AG04450 (cell line): ENCODE measurements around the gene ABCB9. TPM values are rescaled to one million over a fixed set of nuclear protein-coding genes. Genes with fewer than 3 reads are reported as not detected.

ENCODE experiments used
- CTCF ChIA-PET: fragments of 300-600, 350-600 bp; formaldehyde crosslinking; extraction: SDS; loops from one replicate; lab custom pipeline; 2022; ENCODE audit warnings: antibody characterized with exemption, inconsistent platforms; lab: Charles Lee
- POLR2A ChIA-PET: fragments of 350-600 bp; formaldehyde crosslinking; extraction: SDS; loops from one replicate; lab custom pipeline; 2021; ENCODE audit warnings: antibody characterized with exemption, inconsistent platforms; lab: Yijun Ruan, JAX
- DNase-seq: peaks from one replicate; pipeline ENCODE4 v3.0.0-alpha.2; 2011; ENCODE audit warnings: low read depth, low spot score
- H3K27ac ChIP-seq: one replicate; pipeline ENCODE4 v1.5.1; 2012; ENCODE audit warnings: low read depth, low read length, control low read depth
- H3K27me3 ChIP-seq: one replicate; pipeline ENCODE4 v1.6.0; 2012; ENCODE audit warnings: low read length; ENCODE audit not compliant: control insufficient read depth, insufficient read depth
- H3K4me3 ChIP-seq: 2 replicates; pipeline ENCODE4 v1.5.1; 2011; ENCODE audit warnings: mild to moderate bottlenecking, low read depth, low read length, control low read depth
- H3K9me3 ChIP-seq: 2 replicates; pipeline ENCODE4 v1.5.1; 2012; ENCODE audit warnings: low read length; ENCODE audit not compliant: control insufficient read depth, insufficient read depth
- polyA plus RNA-seq: library from polyadenylated mRNA; depleted of rRNA; stranded (reverse); fragments of >200 nt; gene quantifications from 2 replicates; pipeline ENCODE4 v1.2.3, GENCODE V29; 2011
- TF ChIP-seq, protein P1 (sequence below): IDR thresholded peaks from 2 replicates; pipeline ENCODE4 v1.5.1; 2011; ENCODE audit warnings: low read depth, low read length, control low read depth, inconsistent platforms

The ABCB9 gene
- polyA plus RNA-seq, 1 experiment, result 3.4 TPM

DNA sequence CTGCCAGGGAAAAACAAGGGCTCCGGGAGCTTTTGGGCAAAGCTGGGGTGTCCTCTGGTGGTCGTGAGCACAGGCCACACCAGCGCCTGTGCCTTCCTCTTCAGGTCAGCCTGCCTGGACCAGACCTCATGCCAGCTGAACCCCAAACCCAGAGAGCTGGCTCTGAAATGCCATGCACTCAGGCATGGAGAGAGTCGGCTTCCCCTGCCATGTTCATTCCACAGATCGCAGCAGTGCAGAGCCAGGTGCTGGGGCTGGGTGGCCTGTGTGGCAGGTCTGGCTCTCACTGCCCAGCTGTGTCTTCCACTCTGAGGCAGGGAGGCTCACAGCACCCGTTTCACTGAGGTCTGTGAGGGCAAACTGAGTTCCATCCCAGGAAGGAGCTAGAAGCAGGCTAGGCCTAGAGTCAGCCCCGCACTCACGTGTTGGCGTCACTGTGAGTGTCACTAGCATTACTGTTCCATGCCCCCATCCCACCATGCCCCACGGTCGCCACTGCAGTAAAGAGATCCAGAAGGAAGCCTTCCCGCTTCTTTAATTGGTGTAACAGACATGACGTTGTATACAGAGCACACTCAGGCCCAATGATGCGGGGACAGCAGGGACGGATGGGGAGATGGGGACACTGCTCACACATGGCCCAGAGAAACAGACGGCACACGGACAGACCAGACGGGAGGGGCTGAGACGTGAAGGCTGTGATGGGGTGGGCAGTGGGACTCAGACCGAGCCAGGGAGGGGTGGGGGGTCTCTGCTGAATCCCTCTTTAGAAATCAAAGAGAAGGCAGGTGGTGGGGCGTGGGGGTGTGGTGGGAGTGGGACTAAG, 16.9 kb upstream of the ABCB9 start:
- TF ChIP-seq, protein P1, sequence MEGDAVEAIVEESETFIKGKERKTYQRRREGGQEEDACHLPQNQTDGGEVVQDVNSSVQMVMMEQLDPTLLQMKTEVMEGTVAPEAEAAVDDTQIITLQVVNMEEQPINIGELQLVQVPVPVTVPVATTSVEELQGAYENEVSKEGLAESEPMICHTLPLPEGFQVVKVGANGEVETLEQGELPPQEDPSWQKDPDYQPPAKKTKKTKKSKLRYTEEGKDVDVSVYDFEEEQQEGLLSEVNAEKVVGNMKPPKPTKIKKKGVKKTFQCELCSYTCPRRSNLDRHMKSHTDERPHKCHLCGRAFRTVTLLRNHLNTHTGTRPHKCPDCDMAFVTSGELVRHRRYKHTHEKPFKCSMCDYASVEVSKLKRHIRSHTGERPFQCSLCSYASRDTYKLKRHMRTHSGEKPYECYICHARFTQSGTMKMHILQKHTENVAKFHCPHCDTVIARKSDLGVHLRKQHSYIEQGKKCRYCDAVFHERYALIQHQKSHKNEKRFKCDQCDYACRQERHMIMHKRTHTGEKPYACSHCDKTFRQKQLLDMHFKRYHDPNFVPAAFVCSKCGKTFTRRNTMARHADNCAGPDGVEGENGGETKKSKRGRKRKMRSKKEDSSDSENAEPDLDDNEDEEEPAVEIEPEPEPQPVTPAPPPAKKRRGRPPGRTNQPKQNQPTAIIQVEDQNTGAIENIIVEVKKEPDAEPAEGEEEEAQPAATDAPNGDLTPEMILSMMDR, result no peak
- POLR2A ChIA-PET, result interaction anchor here (0.6 to 1.8 kb wide), 3 partner anchors 64 to 317 kb away, joined by 3 to 6 read pairs (median 5); partner anchors contain the start of gene MPHOSPH9
- Histone ChIP-seq H3K27me3 (no peaks in the 10 kb centered on the region), H3K27ac (peak overlapping the region; percentile 11), H3K9me3 (no peaks in the 10 kb centered on the region; the same call in 1 of the 2 replicates), H3K4me3 (no peak overlapping the region)
- CTCF ChIA-PET, result interaction anchor here (0.5 to 4.9 kb wide), 4 partner anchors 61 to 314 kb away, joined by 3 to 39 read pairs (median 4); no protein-coding TSS in a partner anchor
- DNase-seq, result no peak

DNA sequence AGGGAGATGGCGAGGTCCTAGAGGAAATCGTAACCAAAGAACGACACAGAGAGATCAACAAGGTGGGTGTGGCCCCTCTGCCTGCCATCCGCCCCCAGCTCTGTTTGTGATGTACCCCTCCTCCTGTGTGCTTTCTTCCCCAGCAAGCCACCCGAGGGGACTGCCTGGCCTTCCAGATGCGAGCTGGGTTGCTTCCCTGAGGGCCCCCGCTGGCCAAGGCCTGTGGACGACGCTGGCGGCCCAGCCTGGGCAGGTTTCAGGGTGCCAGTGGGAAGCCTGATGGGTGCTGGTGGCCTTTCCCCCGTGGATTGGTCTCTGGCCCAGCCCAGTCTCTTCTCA, 16.2 kb upstream of the ABCB9 start:
- ChIA-PET CTCF (interaction anchor here (0.8 to 4.9 kb wide), 3 partner anchors 60 to 256 kb away, joined by 3 to 39 read pairs (median 3); no protein-coding TSS in a partner anchor), POLR2A (interaction anchor here (1.8 kb wide), 1 partner anchor 250 kb away, joined by 5 read pairs; the partner anchor contains the start of gene MPHOSPH9)

DNA sequence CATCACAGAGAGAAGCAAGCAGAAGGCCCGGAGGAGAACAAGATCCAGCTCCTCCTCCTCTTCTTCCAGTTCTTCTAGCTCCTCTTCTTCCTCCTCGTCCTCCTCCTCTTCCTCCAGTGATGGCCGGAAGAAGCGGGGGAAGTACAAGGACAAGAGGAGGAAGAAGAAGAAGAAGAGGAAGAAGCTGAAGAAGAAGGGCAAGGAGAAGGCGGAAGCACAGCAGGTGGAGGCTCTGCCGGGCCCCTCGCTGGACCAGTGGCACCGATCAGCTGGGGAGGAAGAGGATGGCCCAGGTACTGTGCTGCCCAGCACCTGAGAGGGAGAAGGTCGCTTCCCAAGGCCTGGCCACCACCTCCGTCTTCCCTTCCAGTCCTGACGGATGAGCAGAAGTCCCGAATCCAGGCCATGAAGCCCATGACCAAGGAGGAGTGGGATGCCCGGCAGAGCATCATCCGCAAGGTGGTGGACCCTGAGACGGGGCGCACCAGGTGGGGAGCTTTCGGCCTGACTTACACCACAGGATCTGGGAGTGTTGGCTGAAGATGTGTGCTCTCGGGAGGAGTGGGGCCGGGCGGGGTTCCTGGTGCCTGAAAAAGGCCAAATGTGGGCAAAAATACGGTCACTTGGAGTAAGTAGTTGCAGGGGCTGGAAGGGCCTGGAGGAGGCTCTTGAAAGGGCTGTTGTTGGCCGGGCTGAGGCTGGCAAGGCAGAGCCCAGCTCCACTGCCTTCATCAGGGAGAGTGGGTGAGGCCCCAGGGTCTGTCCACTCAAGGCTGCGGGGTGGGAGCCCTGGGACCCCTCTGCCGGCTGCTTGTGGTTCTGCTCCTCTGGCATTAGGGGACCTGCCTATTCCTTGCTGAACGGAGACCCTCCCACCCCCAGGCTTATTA, 15.6 kb upstream of the ABCB9 start:
- Histone ChIP-seq H3K9me3 (no peaks in the 10 kb centered on the region; the same call in 1 of the 2 replicates), H3K4me3 (peak overlapping the region; percentile 90), H3K27me3 (no peaks in the 10 kb centered on the region), H3K27ac (peak overlapping the region; percentile 2)
- no peak for DNase-seq
- TF ChIP-seq, protein P1, result no peak
- ChIA-PET CTCF (interaction anchor here (0.8 to 4.9 kb wide), 2 partner anchors 60 to 256 kb away, joined by 3 to 39 read pairs; no protein-coding TSS in a partner anchor), POLR2A (interaction anchor here (0.5 to 1.8 kb wide), 5 partner anchors 60 to 368 kb away, joined by 3 to 6 read pairs (median 3); partner anchors contain the start of genes MPHOSPH9 and MTRFR)

More for the DNA sequence above, 16.2 kb upstream of the ABCB9 start:
- DNase-seq, result no peak
- TF ChIP-seq, protein P1, result no peak
- no peaks in the 10 kb centered on the region; the same call in 1 of the 2 replicates for H3K9me3 ChIP-seq
- H3K4me3 ChIP-seq, result peak overlapping the region; percentile 90
- no peak overlapping the region for H3K27ac ChIP-seq
- no peaks in the 10 kb centered on the region for H3K27me3 ChIP-seq

DNA sequence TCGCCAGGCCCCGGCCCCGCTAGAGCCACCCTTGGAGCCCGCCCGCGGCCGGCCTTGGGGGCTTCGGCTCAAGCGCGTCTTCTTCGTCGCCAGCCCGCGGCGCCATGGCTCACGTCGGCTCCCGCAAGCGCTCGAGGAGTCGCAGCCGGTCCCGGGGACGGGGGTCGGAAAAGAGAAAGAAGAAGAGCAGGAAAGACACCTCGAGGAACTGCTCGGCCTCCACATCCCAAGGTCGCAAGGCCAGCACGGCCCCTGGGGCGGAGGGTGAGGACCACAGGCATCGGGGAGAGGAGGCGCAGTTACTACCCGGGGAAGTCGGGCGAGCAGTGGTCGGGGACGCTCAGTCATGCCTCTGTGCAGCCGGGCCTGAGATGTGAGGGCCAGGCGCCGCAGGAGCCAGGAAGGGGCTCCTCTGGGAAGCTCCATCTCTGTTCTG, 14.8 kb upstream of the ABCB9 start:
- H3K4me3 ChIP-seq, result peak overlapping the region; percentile 90
- TF ChIP-seq, protein P1, result no peak
- no peak for DNase-seq
- H3K27me3 ChIP-seq, result no peaks in the 10 kb centered on the region
- no peaks in the 10 kb centered on the region; the same call in 1 of the 2 replicates for H3K9me3 ChIP-seq
- H3K27ac ChIP-seq, result peak overlapping the region; percentile 39
- CTCF ChIA-PET, result interaction anchor here (4.9 kb wide), 1 partner anchor 257 kb away, joined by 39 read pairs; no protein-coding TSS in a partner anchor
- POLR2A ChIA-PET, result interaction anchor here (0.5 to 2.1 kb wide), 5 partner anchors 61 to 252 kb away, joined by 3 to 17 read pairs (median 5); partner anchors contain the start of genes MPHOSPH9 and MTRFR
